Neutrophil (primary cell): ENCODE data around the gene TEX264.

Experiments used
- H3K27ac ChIP-seq: fragments of 200-600 bp; sonication (generic); 2 replicates; pipeline ENCODE4 v1.5.1; 2016; ENCODE audit warnings: mild to moderate bottlenecking, moderate library complexity
- H3K27me3 ChIP-seq: fragments of 200-600 bp; sonication (generic); 2 replicates; pipeline ENCODE4 v1.6.0; 2016; ENCODE audit warnings: mild to moderate bottlenecking
- H3K36me3 ChIP-seq: fragments of 200-600 bp; sonication (generic); 2 replicates; pipeline ENCODE4 v1.5.1; 2017
- H3K4me1 ChIP-seq, 2 experiments: fragments of 200-600 bp in 1 of 2; sonication (generic) in 1 of 2; 1 replicate in 1 of 2; 2 replicates in 1 of 2; pipeline versions ENCODE4 v1.5.1 to v1.6.1; 2013 to 2016; ENCODE audit warnings: low read depth in 1 of 2, low read length in 1 of 2, mild to moderate bottlenecking in 1 of 2, moderate library complexity in 1 of 2; ENCODE audit not compliant: control insufficient read depth in 1 of 2, insufficient read depth in 1 of 2
- H3K4me3 ChIP-seq, 2 experiments: fragments of 200-600 bp in 1 of 2; sonication (generic) in 1 of 2; 1 replicate in 1 of 2; 2 replicates in 1 of 2; pipeline ENCODE4 v1.5.1; 2013 to 2016; ENCODE audit warnings: low read depth in 1 of 2, low read length in 1 of 2, mild to moderate bottlenecking in 1 of 2, moderate library complexity in 1 of 2
- H3K9me3 ChIP-seq: fragments of 200-600 bp; sonication (generic); 2 replicates; pipeline ENCODE4 v1.5.1; 2016
- CTCF ChIP-seq: fragments of 200-600 bp; sonication (generic); IDR thresholded peaks from 2 replicates; pipeline ENCODE4 v1.5.1; 2016; ENCODE audit warnings: antibody characterized with exemption

Gene TEX264

GRCh38 chr3:51673181-51673801, 2.2 kb downstream of the TEX264 start:
- no peak for TF ChIP-seq CTCF
- H3K4me3 ChIP-seq, result no peak overlapping the region
- H3K36me3 ChIP-seq, result no peaks in the 10 kb centered on the region
- no peaks in the 10 kb centered on the region for H3K9me3 ChIP-seq
- peak overlapping the region; percentile 27 for H3K27ac ChIP-seq
- H3K27me3 ChIP-seq, result no peaks in the 10 kb centered on the region
- peaks cover 48 to 54% of the 10 kb centered on the region in 2 experiments for H3K4me1 ChIP-seq

GRCh38 chr3:51673802-51674654, 3.0 kb downstream of the TEX264 start:
- peaks cover 44 to 48% of the 10 kb centered on the region in 2 experiments for H3K4me1 ChIP-seq
- no peak for TF ChIP-seq CTCF

GRCh38 chr3:51675201-51675611, 4.2 kb downstream of the TEX264 start:
- H3K27ac ChIP-seq, result peak overlapping the region; percentile 50
- no peak for TF ChIP-seq CTCF
- H3K4me1 ChIP-seq, result peaks cover 32 to 36% of the 10 kb centered on the region in 2 experiments
- no peaks in the 10 kb centered on the region for H3K27me3 ChIP-seq
- H3K9me3 ChIP-seq, result no peaks in the 10 kb centered on the region
- H3K36me3 ChIP-seq, result no peaks in the 10 kb centered on the region
- no peak overlapping the region for H3K4me3 ChIP-seq

More at GRCh38 chr3:51673802-51674654, 3.0 kb downstream of the TEX264 start:
- Histone ChIP-seq H3K9me3 (no peaks in the 10 kb centered on the region), H3K4me3 (no peak overlapping the region), H3K27me3 (no peaks in the 10 kb centered on the region), H3K27ac (peak overlapping the region; percentile 27), H3K36me3 (no peaks in the 10 kb centered on the region)

GRCh38 chr3:51676102-51676640, 5.1 kb downstream of the TEX264 start:
- H3K9me3 ChIP-seq, result no peaks in the 10 kb centered on the region
- peaks cover 28 to 34% of the 10 kb centered on the region in 2 experiments for H3K4me1 ChIP-seq
- H3K27ac ChIP-seq, result peak overlapping the region; percentile 50
- no peaks in the 10 kb centered on the region for H3K27me3 ChIP-seq
- H3K36me3 ChIP-seq, result no peaks in the 10 kb centered on the region
- TF ChIP-seq CTCF, result no peak
- no peak overlapping the region for H3K4me3 ChIP-seq

GRCh38 chr3:51677358-51677757, 6.3 kb downstream of the TEX264 start:
- H3K4me1 ChIP-seq, result peaks cover 29 to 36% of the 10 kb centered on the region in 2 experiments
- H3K36me3 ChIP-seq, result no peaks in the 10 kb centered on the region
- H3K27ac ChIP-seq, result no peak overlapping the region
- no peak overlapping the region for H3K4me3 ChIP-seq
- H3K9me3 ChIP-seq, result no peaks in the 10 kb centered on the region
- H3K27me3 ChIP-seq, result no peaks in the 10 kb centered on the region
- TF ChIP-seq CTCF, result no peak
